ENCODE results near the gene WDFY4.

- TF ChIP-seq ATF3 (IDR thresholded peaks at IDR 0.05) (no peak), EGR1 (IDR thresholded peaks at IDR 0.05; ENCODE audit: low read depth) (no peak), TCF7L2 (IDR thresholded peaks at IDR 0.05; ENCODE audit: borderline replicate concordance, extremely low read depth, insufficient read depth, insufficient read length) (no peak), CTCF (IDR thresholded peaks at IDR 0.05 in 2 of 3, conservative IDR thresholded peaks at IDR 0.05 in 1 of 3; ENCODE audit: borderline replicate concordance in 1 of 3, insufficient read depth in 1 of 3, low read depth in 2 of 3, low read length in 2 of 3) (no peak)
These were observed 198.2 kb downstream of the WDFY4 start for GRCh38 chr10:48882881-48883280.
